ENCODE results near the gene REP15. TPM values are rescaled to one million over a fixed set of nuclear protein-coding genes. Genes with fewer than 3 reads are reported as not detected.

REP15 gene
- total and polyA plus RNA-seq, 2 donors from 2014 or later: 1.3 to 3.2 TPM

- intact Hi-C loops (cut with DNase I): no loop called here
- TF ChIP-seq CTCF (IDR thresholded peaks at IDR 0.05; ENCODE audit: borderline replicate concordance, extremely low read depth, insufficient read depth): no peak
- Histone ChIP-seq H3K27me3 (ENCODE audit: control insufficient read depth, insufficient read depth, low read length) (no peaks in the 10 kb centered on the region), H3K4me1 (ENCODE audit: control insufficient read depth in 2 of 3, insufficient read depth in 2 of 3, low read depth in 1 of 3, low read length in 3 of 3) (no peaks in the 10 kb centered on the region), H3K36me3 (ENCODE audit: control insufficient read depth in 2 of 3, insufficient read depth in 3 of 3, low read length in 3 of 3) (peaks cover 6 to 35% (median 18%) of the 10 kb centered on the region in 3 donors), H3K27ac (ENCODE audit: low read depth in 2 of 2, low read length in 2 of 2) (no peak overlapping the region), H3K9ac (ENCODE audit: low read length in 3 of 3) (no peak overlapping the region), H3K4me3 (ENCODE audit: low read length in 3 of 3) (no peak overlapping the region), H3K9me3 (ENCODE audit: control insufficient read depth in 2 of 3, insufficient read depth in 1 of 3, low read length in 3 of 3) (no peaks in the 10 kb centered on the region)
- no peak for FAIRE-seq
- no peak for DNase-seq
Measured at GRCh38 chr12:27672643-27673042, 23.6 kb upstream of the REP15 start.

- Histone ChIP-seq H3K9me3 (ENCODE audit: control insufficient read depth in 2 of 3, insufficient read depth in 1 of 3, low read length in 3 of 3) (no peaks in the 10 kb centered on the region), H3K36me3 (ENCODE audit: control insufficient read depth in 2 of 3, insufficient read depth in 3 of 3, low read length in 3 of 3) (peaks cover 6 to 35% (median 16%) of the 10 kb centered on the region in 3 donors), H3K27ac (ENCODE audit: low read depth in 2 of 2, low read length in 2 of 2) (no peak overlapping the region), H3K9ac (ENCODE audit: low read length in 3 of 3) (no peak overlapping the region), H3K27me3 (ENCODE audit: control insufficient read depth, insufficient read depth, low read length) (no peaks in the 10 kb centered on the region), H3K4me1 (ENCODE audit: control insufficient read depth in 2 of 3, insufficient read depth in 2 of 3, low read depth in 1 of 3, low read length in 3 of 3) (no peaks in the 10 kb centered on the region), H3K4me3 (ENCODE audit: low read length in 3 of 3) (no peak overlapping the region)
- TF ChIP-seq CTCF (IDR thresholded peaks at IDR 0.05; ENCODE audit: borderline replicate concordance, extremely low read depth, insufficient read depth): no peak
- intact Hi-C loops (cut with DNase I): no loop called here
- FAIRE-seq: no peak
- DNase-seq: no peak
Measured at GRCh38 chr12:27673101-27673718, 23.0 kb upstream of the REP15 start.

- no peak for TF ChIP-seq CTCF (IDR thresholded peaks at IDR 0.05; ENCODE audit: borderline replicate concordance, extremely low read depth, insufficient read depth)
- peaks cover 9 to 29% (median 20%) of the 10 kb centered on the region in 3 donors for H3K36me3 ChIP-seq (ENCODE audit: control insufficient read depth in 2 of 3, insufficient read depth in 3 of 3, low read length in 3 of 3)
- intact Hi-C loops (cut with DNase I): no loop called here
Measured at GRCh38 chr12:27674989-27675388, 21.3 kb upstream of the REP15 start.

GRCh38 chr12:27680619-27681018 lies 15.6 kb upstream of the REP15 start:
- FAIRE-seq: no peak
- Histone ChIP-seq H3K27ac (ENCODE audit: low read depth in 2 of 2, low read length in 2 of 2) (no peak overlapping the region), H3K36me3 (ENCODE audit: control insufficient read depth in 2 of 3, insufficient read depth in 3 of 3, low read length in 3 of 3) (peaks cover 17 to 63% (median 30%) of the 10 kb centered on the region in 3 donors), H3K9me3 (ENCODE audit: control insufficient read depth in 2 of 3, insufficient read depth in 1 of 3, low read length in 3 of 3) (no peaks in the 10 kb centered on the region), H3K9ac (ENCODE audit: low read length in 3 of 3) (no peak overlapping the region), H3K4me1 (ENCODE audit: control insufficient read depth in 2 of 3, insufficient read depth in 2 of 3, low read depth in 1 of 3, low read length in 3 of 3) (no peaks in the 10 kb centered on the region), H3K27me3 (ENCODE audit: control insufficient read depth, insufficient read depth, low read length) (no peaks in the 10 kb centered on the region), H3K4me3 (ENCODE audit: low read length in 3 of 3) (no peak overlapping the region)
- intact Hi-C loops (cut with DNase I): no loop called here
- DNase-seq: no peak
- no peak for TF ChIP-seq CTCF (IDR thresholded peaks at IDR 0.05; ENCODE audit: borderline replicate concordance, extremely low read depth, insufficient read depth)

More at GRCh38 chr12:27674989-27675388, 21.3 kb upstream of the REP15 start:
- Histone ChIP-seq H3K27ac (ENCODE audit: low read depth in 2 of 2, low read length in 2 of 2) (no peak overlapping the region), H3K27me3 (ENCODE audit: control insufficient read depth, insufficient read depth, low read length) (no peaks in the 10 kb centered on the region), H3K9me3 (ENCODE audit: control insufficient read depth in 2 of 3, insufficient read depth in 1 of 3, low read length in 3 of 3) (no peaks in the 10 kb centered on the region), H3K4me3 (ENCODE audit: low read length in 3 of 3) (no peak overlapping the region), H3K9ac (ENCODE audit: low read length in 3 of 3) (no peak overlapping the region), H3K4me1 (ENCODE audit: control insufficient read depth in 2 of 3, insufficient read depth in 2 of 3, low read depth in 1 of 3, low read length in 3 of 3) (no peaks in the 10 kb centered on the region)
- FAIRE-seq (no peak), DNase-seq (no peak)
